ENCODE data around the gene EMCN.

DNA sequence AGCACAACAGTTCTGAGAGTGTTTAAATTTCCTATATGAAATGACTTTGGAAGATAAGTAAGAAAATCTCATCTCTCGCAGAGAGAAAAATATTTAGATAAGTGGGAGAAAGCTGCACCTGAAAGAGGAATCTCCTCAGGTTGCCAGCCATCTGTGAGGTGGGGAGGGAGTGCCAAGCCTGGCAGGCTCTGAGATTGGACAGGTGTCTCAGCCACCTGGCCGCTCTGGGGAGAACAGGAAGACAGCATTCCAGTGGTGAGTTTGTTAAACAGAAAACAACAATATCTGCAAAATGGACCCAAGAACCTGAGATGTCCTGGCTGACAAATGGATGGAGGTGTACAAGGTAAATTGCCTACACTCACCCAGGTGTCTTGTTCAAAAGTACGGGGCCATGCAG lies 31.3 kb downstream of the EMCN start:
- TF ChIP-seq, protein P1, sequence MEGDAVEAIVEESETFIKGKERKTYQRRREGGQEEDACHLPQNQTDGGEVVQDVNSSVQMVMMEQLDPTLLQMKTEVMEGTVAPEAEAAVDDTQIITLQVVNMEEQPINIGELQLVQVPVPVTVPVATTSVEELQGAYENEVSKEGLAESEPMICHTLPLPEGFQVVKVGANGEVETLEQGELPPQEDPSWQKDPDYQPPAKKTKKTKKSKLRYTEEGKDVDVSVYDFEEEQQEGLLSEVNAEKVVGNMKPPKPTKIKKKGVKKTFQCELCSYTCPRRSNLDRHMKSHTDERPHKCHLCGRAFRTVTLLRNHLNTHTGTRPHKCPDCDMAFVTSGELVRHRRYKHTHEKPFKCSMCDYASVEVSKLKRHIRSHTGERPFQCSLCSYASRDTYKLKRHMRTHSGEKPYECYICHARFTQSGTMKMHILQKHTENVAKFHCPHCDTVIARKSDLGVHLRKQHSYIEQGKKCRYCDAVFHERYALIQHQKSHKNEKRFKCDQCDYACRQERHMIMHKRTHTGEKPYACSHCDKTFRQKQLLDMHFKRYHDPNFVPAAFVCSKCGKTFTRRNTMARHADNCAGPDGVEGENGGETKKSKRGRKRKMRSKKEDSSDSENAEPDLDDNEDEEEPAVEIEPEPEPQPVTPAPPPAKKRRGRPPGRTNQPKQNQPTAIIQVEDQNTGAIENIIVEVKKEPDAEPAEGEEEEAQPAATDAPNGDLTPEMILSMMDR (IDR thresholded peaks at IDR 0.05) = no peak
- TF ChIP-seq POLR2A (IDR thresholded peaks at IDR 0.05) (no peak), EP300 (IDR thresholded peaks at IDR 0.05) (no peak)

All from tibial nerve (tissue), 4 donors.